Upper lobe of left lung (tissue), 4 donors: ENCODE measurements around the gene MAD1L1.

Source experiments
- CTCF ChIP-seq, 6 experiments: fragments of 450-650 bp in 4 of 6; fragments of 200-600 bp in 2 of 6; sonication (generic) in 2 of 6; IDR thresholded peaks; one replicate each; pipeline ENCODE4 v1.5.1; 2016 to 2019; ENCODE audit warnings: antibody characterized with exemption in 6 of 6
- EP300 ChIP-seq, 4 donors: sonication (generic); formaldehyde crosslinking; IDR thresholded peaks; one replicate each; pipeline ENCODE4 v1.5.1; 2017; ENCODE audit warnings: antibody characterized with exemption in 4 of 4, control low read depth in 2 of 4
- POLR2A ChIP-seq, 4 donors: fragments of 450-650 bp; IDR thresholded peaks; one replicate each; pipeline ENCODE4 v1.5.1; 2016 to 2017; ENCODE audit warnings: antibody characterized with exemption in 4 of 4, mild to moderate bottlenecking in 2 of 4
- POLR2AphosphoS5 ChIP-seq, 2 donors: sonication (generic); formaldehyde crosslinking; IDR thresholded peaks; one replicate each; pipeline ENCODE4 v1.5.1; 2017; ENCODE audit warnings: antibody characterized with exemption in 2 of 2

- TF ChIP-seq POLR2AphosphoS5 (IDR thresholded peaks at IDR 0.05) = no peak
- no peak for TF ChIP-seq CTCF (IDR thresholded peaks at IDR 0.05)
- TF ChIP-seq EP300 (IDR thresholded peaks at IDR 0.05) = no peak
- TF ChIP-seq POLR2A (IDR thresholded peaks at IDR 0.05) = no peak
Observed at GRCh38 chr7:2199956-2200583, 32.7 kb downstream of the MAD1L1 start.
